Peyer's patch (tissue), 4 donors: ENCODE data around the gene UBL4B.

Experiments used
- CTCF ChIP-seq, 6 experiments: fragments of 450-650 bp in 4 of 6; fragments of 200-600 bp in 2 of 6; sonication (generic) in 1 of 6; IDR thresholded peaks; one replicate each; pipeline ENCODE4 v1.5.1; 2017 to 2019; ENCODE audit warnings: antibody characterized with exemption in 6 of 6, mild to moderate bottlenecking in 3 of 6, moderate library complexity in 1 of 6
- POLR2A ChIP-seq, 2 donors: fragments of 450-650 bp; IDR thresholded peaks; one replicate each; pipeline ENCODE4 v1.5.1; 2017; ENCODE audit warnings: antibody characterized with exemption in 2 of 2, mild to moderate bottlenecking in 2 of 2, moderate library complexity in 2 of 2

- TF ChIP-seq CTCF (IDR thresholded peaks at IDR 0.05) (no peak), POLR2A (IDR thresholded peaks at IDR 0.05) (no peak)
Measured at GRCh38 chr1:110085671-110086070, 26.6 kb upstream of the UBL4B start.
